ENCODE measurements around the gene MYOZ2.

The MYOZ2 gene

DNA sequence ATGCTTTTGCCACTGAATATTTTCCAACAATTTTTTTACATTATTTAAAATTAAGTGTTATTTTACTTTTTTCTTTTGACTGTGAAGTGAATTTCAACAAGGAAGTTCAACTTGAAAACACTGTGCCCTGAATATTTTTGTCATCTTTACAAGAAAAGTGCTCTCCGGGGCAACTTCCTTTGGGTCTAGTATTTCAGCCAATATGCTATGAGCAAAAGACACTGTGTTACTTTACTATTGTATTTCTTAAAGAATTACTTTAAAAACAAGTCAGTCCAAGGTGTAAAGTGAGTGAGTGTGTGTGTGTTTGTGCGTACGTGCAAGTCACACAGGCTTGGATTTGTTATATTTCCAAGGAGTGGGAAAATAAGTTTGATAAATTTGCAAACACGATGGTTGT lies 69.3 kb downstream of the MYOZ2 start:
- H3K27ac ChIP-seq (ENCODE audit: low read length): peak overlapping the region; percentile 59
- no peaks in the 10 kb centered on the region for H3K36me3 ChIP-seq (ENCODE audit: control insufficient read depth in 1 of 2, insufficient read depth in 2 of 2, low read length in 2 of 2)
- H3K4me1 ChIP-seq (ENCODE audit: control insufficient read depth in 1 of 2, insufficient read depth in 2 of 2, low read length in 2 of 2): peaks cover 3 to 4% of the 10 kb centered on the region in 2 donors
- H3K4me3 ChIP-seq (ENCODE audit: low read depth in 1 of 2, low read length in 2 of 2): no peak overlapping the region
- H3K27me3 ChIP-seq (ENCODE audit: low read depth, low read length): no peaks in the 10 kb centered on the region
- no peaks in the 10 kb centered on the region for H3K9me3 ChIP-seq (ENCODE audit: control insufficient read depth in 1 of 2, low read length in 2 of 2)

GRCh38 chr4:119205690-119206089 lies 70.1 kb downstream of the MYOZ2 start:
- Histone ChIP-seq H3K9me3 (ENCODE audit: control insufficient read depth in 1 of 2, low read length in 2 of 2) (no peaks in the 10 kb centered on the region), H3K36me3 (ENCODE audit: control insufficient read depth in 1 of 2, insufficient read depth in 2 of 2, low read length in 2 of 2) (no peaks in the 10 kb centered on the region), H3K27ac (ENCODE audit: low read length) (no peak overlapping the region), H3K4me3 (ENCODE audit: low read depth in 1 of 2, low read length in 2 of 2) (no peak overlapping the region), H3K27me3 (ENCODE audit: low read depth, low read length) (no peaks in the 10 kb centered on the region), H3K4me1 (ENCODE audit: control insufficient read depth in 1 of 2, insufficient read depth in 2 of 2, low read length in 2 of 2) (peaks cover 3 to 4% of the 10 kb centered on the region in 2 donors)

DNA sequence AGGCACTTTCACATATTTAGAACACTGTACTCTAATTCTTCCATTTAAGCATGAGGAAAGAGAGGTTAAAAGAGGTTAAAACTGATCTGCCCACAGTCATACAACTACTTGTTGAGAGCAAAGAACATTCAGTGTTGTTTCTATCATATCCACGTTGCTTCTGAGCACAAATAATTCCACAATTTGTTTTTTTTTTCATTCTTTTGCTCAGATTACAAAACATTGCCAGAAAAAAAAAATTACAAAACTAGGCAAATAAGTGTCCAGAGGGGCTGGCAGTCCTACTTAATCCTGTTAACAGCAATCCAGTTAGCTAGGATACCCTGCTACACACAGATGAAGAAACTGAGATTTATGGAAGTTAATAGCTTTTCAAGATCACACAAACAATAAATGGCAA lies 70.5 kb downstream of the MYOZ2 start:
- H3K27me3 ChIP-seq (ENCODE audit: low read depth, low read length): no peaks in the 10 kb centered on the region
- no peaks in the 10 kb centered on the region for H3K36me3 ChIP-seq (ENCODE audit: control insufficient read depth in 1 of 2, insufficient read depth in 2 of 2, low read length in 2 of 2)
- H3K27ac ChIP-seq (ENCODE audit: low read length): no peak overlapping the region
- H3K9me3 ChIP-seq (ENCODE audit: control insufficient read depth in 1 of 2, low read length in 2 of 2): no peaks in the 10 kb centered on the region
- peaks cover 3 to 4% of the 10 kb centered on the region in 2 donors for H3K4me1 ChIP-seq (ENCODE audit: control insufficient read depth in 1 of 2, insufficient read depth in 2 of 2, low read length in 2 of 2)
- no peak overlapping the region for H3K4me3 ChIP-seq (ENCODE audit: low read depth in 1 of 2, low read length in 2 of 2)

DNA sequence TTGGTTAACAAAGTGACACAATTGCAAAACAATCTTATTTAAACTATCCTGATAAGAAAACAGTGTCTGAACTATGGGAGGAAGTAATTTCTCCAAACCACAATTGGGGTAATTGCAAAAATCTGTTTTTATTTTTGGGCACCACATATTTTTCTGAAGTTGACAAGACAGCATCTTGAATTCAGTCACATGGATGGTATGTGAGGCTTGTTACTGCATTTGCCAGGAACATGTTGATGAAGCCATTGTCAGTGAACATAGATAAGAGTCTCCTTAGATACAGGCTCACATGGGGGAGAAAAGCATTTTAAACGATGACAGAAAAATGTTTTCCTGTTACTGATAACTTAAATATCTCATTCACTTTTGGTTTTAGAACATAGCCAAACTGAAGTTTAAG lies 71.4 kb downstream of the MYOZ2 start:
- H3K4me1 ChIP-seq (ENCODE audit: control insufficient read depth in 1 of 2, insufficient read depth in 2 of 2, low read length in 2 of 2): peaks cover 3 to 4% of the 10 kb centered on the region in 2 donors
- no peak overlapping the region for H3K4me3 ChIP-seq (ENCODE audit: low read depth in 1 of 2, low read length in 2 of 2)
- H3K36me3 ChIP-seq (ENCODE audit: control insufficient read depth in 1 of 2, insufficient read depth in 2 of 2, low read length in 2 of 2): no peaks in the 10 kb centered on the region
- no peak overlapping the region for H3K27ac ChIP-seq (ENCODE audit: low read length)
- H3K9me3 ChIP-seq (ENCODE audit: control insufficient read depth in 1 of 2, low read length in 2 of 2): no peaks in the 10 kb centered on the region
- H3K27me3 ChIP-seq (ENCODE audit: low read depth, low read length): no peaks in the 10 kb centered on the region

- H3K9me3 ChIP-seq (ENCODE audit: control insufficient read depth in 1 of 2, low read length in 2 of 2): no peaks in the 10 kb centered on the region
- H3K27ac ChIP-seq (ENCODE audit: low read length): peak overlapping the region; percentile 62
Measured at GRCh38 chr4:119209077-119209476, 73.4 kb downstream of the MYOZ2 start.

GRCh38 chr4:119209586-119209985 lies 74.0 kb downstream of the MYOZ2 start:
- Histone ChIP-seq H3K4me1 (ENCODE audit: control insufficient read depth in 1 of 2, insufficient read depth in 2 of 2, low read length in 2 of 2) (peaks cover 3 to 4% of the 10 kb centered on the region in 2 donors), H3K4me3 (ENCODE audit: low read depth in 1 of 2, low read length in 2 of 2) (no peak overlapping the region), H3K27me3 (ENCODE audit: low read depth, low read length) (no peaks in the 10 kb centered on the region), H3K27ac (ENCODE audit: low read length) (peak overlapping the region; percentile 62), H3K36me3 (ENCODE audit: control insufficient read depth in 1 of 2, insufficient read depth in 2 of 2, low read length in 2 of 2) (peaks cover 0 to 5% of the 10 kb centered on the region in 2 donors), H3K9me3 (ENCODE audit: control insufficient read depth in 1 of 2, low read length in 2 of 2) (no peaks in the 10 kb centered on the region)

More at GRCh38 chr4:119209077-119209476, 73.4 kb downstream of the MYOZ2 start:
- Histone ChIP-seq H3K4me1 (ENCODE audit: control insufficient read depth in 1 of 2, insufficient read depth in 2 of 2, low read length in 2 of 2) (peaks cover 3 to 4% of the 10 kb centered on the region in 2 donors), H3K4me3 (ENCODE audit: low read depth in 1 of 2, low read length in 2 of 2) (no peak overlapping the region), H3K36me3 (ENCODE audit: control insufficient read depth in 1 of 2, insufficient read depth in 2 of 2, low read length in 2 of 2) (peaks cover 0 to 5% of the 10 kb centered on the region in 2 donors), H3K27me3 (ENCODE audit: low read depth, low read length) (no peaks in the 10 kb centered on the region)

DNA sequence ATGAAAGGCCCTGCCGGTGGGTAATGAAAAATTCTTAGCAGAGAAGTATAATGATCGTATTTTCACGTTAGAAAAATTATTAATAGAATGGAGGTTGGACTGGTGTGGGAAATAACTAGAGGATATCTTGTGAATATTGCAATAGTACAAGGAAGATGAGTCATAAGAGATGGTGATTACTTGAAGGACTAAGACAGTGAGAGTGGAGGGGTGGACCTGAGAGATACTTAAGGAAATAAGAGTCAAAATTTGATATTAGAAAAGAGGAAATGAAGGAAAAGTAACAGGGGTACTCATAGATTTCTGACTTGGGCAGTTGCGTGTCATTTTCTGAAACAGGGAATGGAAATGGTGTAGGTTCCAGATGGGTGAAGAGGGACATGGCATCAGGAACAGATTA lies 75.1 kb downstream of the MYOZ2 start:
- H3K9me3 ChIP-seq (ENCODE audit: control insufficient read depth in 1 of 2, low read length in 2 of 2): no peaks in the 10 kb centered on the region
- no peak overlapping the region for H3K27ac ChIP-seq (ENCODE audit: low read length)
- H3K4me1 ChIP-seq (ENCODE audit: control insufficient read depth in 1 of 2, insufficient read depth in 2 of 2, low read length in 2 of 2): peaks cover 0 to 4% of the 10 kb centered on the region in 2 donors
- no peaks in the 10 kb centered on the region for H3K27me3 ChIP-seq (ENCODE audit: low read depth, low read length)
- peak overlapping the region in 1 of 2 donors; percentile 94 for H3K4me3 ChIP-seq (ENCODE audit: low read depth in 1 of 2, low read length in 2 of 2)
- H3K36me3 ChIP-seq (ENCODE audit: control insufficient read depth in 1 of 2, insufficient read depth in 2 of 2, low read length in 2 of 2): peaks cover 0 to 5% of the 10 kb centered on the region in 2 donors

DNA sequence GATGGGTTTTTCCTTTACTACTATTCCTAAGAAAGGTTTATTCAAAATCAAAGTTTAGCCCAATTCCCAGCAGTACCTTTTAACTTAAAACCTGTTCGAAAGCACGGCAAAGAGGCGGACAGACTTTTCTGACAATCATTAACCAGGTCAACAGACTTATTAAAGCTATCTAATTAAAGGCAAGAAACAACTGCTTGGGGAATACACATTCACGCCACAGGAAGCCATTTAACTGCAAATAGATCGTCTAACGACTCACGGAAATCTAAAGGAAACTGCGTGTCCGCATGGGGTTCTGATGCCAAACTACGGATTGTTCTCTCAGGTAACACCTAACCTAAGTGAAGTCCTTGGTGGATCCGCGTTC lies 76.2 kb downstream of the MYOZ2 start:
- H3K27ac ChIP-seq (ENCODE audit: low read length): peak overlapping the region; percentile 98
- H3K4me1 ChIP-seq (ENCODE audit: control insufficient read depth in 1 of 2, insufficient read depth in 2 of 2, low read length in 2 of 2): peaks cover 0 to 3% of the 10 kb centered on the region in 2 donors
- no peaks in the 10 kb centered on the region for H3K9me3 ChIP-seq (ENCODE audit: control insufficient read depth in 1 of 2, low read length in 2 of 2)
- H3K4me3 ChIP-seq (ENCODE audit: low read depth in 1 of 2, low read length in 2 of 2): peak overlapping the region; percentile 83 to 94
- no peaks in the 10 kb centered on the region for H3K27me3 ChIP-seq (ENCODE audit: low read depth, low read length)
- H3K36me3 ChIP-seq (ENCODE audit: control insufficient read depth in 1 of 2, insufficient read depth in 2 of 2, low read length in 2 of 2): peaks cover 0 to 5% of the 10 kb centered on the region in 2 donors

DNA sequence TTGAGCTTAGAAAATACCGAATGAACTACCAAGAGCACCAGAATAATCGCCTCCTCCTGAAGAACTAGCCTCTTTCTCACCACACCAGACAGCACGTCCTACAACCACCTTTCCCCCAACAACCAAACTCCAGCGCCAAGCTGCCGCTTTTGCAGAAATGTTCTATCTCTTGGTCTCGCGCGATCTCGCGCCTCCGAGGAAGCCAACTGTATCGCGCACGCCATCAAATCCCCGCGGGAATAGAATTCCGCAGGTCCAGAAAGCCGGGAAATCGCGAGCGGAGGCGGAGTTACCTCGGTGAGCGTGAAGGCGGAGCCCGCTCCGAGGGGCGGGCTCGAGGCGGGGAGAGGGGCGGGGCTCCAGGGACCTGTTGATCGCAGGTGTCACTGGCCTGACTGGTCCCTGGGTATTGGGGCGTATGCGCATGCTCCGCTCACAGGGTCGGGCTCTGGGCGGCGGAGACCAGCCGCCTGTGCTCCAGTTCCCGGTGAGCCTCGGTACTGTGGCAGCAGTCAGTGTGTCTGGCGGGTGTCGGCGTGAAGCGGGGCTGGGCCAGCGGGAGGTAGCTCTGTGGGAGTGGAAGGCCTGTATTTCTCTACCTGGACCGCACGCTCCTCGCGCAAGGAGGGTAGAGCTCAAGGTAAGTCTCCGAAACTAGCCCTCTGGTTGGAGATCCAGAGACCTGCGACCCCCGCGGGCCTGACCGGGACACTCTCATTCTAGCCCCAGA lies 76.8 kb downstream of the MYOZ2 start, which contains the start of gene USP53:
USP53 (plus strand) TSS at position 480 of the 730 bp plus-strand sequence. CDS start 27,047 bp downstream, outside the sequence.
- Histone ChIP-seq H3K4me1 (ENCODE audit: control insufficient read depth in 1 of 2, insufficient read depth in 2 of 2, low read length in 2 of 2) (no peaks in the 10 kb centered on the region), H3K27ac (ENCODE audit: low read length) (peak within 1 kb of the TSS; percentile 98), H3K27me3 (ENCODE audit: low read depth, low read length) (no peaks in the 10 kb centered on the region), H3K9me3 (ENCODE audit: control insufficient read depth in 1 of 2, low read length in 2 of 2) (no peaks in the 10 kb centered on the region), H3K36me3 (ENCODE audit: control insufficient read depth in 1 of 2, insufficient read depth in 2 of 2, low read length in 2 of 2) (peaks cover 0 to 5% of the 10 kb centered on the region in 2 donors), H3K4me3 (ENCODE audit: low read depth in 1 of 2, low read length in 2 of 2) (peak within 1 kb of the TSS; percentile 83 to 94)

DNA sequence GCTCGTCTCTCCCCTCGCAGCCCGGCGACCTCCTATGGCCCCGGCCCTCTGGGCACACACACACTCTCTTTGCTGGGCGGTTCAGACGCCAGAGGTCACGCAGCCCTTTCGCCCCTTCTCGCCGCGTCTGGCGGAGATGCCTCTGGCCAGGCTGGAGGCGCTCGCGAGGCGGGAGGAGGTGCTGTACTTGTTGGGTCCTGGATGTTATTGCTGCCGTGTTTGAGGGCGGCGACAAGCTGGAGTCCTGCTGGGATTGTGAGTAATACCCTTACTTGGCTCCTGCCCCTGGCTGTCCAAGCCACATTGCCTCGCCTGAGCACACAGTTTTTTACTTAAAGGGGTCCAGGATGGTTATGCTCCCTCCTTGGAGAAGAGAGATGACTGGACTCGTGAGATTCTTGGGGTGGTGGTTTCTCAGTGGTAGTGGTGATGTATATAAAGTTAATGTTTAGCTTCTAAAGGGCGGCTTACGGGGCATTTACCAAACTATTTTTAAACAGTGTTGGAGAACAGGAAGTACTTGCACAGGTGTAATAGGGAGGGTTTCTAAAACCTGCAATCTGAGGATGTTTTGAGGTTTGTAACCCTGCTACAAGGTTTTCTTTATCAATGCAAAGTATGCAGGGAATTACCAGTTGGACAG lies 77.5 kb downstream of the MYOZ2 start:
- no peaks in the 10 kb centered on the region for H3K9me3 ChIP-seq (ENCODE audit: control insufficient read depth in 1 of 2, low read length in 2 of 2)
- H3K27ac ChIP-seq (ENCODE audit: low read length): peak overlapping the region; percentile 98
- H3K36me3 ChIP-seq (ENCODE audit: control insufficient read depth in 1 of 2, insufficient read depth in 2 of 2, low read length in 2 of 2): peaks cover 0 to 8% of the 10 kb centered on the region in 2 donors
- no peaks in the 10 kb centered on the region for H3K4me1 ChIP-seq (ENCODE audit: control insufficient read depth in 1 of 2, insufficient read depth in 2 of 2, low read length in 2 of 2)
- no peaks in the 10 kb centered on the region for H3K27me3 ChIP-seq (ENCODE audit: low read depth, low read length)
- H3K4me3 ChIP-seq (ENCODE audit: low read depth in 1 of 2, low read length in 2 of 2): peak overlapping the region; percentile 83 to 94

DNA sequence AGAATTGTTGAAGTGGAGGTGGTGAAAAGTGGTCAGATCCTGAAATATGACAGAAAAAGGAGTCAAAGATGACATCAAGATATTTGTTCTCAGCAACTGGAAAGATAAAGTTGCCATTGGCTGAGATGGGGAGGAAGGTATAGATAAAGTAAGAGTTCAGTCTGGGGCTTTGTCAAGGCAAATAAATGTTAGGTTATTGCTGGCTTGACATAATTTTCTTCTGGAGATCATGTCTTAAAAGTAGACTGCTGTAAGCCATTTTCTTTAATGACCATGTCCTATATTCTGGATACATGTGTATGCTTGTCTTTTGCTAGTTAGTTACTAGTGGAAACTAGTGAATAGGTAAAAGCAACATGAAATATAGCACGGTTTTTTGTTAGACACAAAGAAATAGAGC lies 82.5 kb downstream of the MYOZ2 start:
- no peaks in the 10 kb centered on the region for H3K27me3 ChIP-seq (ENCODE audit: low read depth, low read length)
- H3K27ac ChIP-seq (ENCODE audit: low read length): no peak overlapping the region
- no peaks in the 10 kb centered on the region for H3K4me1 ChIP-seq (ENCODE audit: control insufficient read depth in 1 of 2, insufficient read depth in 2 of 2, low read length in 2 of 2)
- no peak overlapping the region for H3K4me3 ChIP-seq (ENCODE audit: low read depth in 1 of 2, low read length in 2 of 2)
- no peaks in the 10 kb centered on the region for H3K9me3 ChIP-seq (ENCODE audit: control insufficient read depth in 1 of 2, low read length in 2 of 2)
- H3K36me3 ChIP-seq (ENCODE audit: control insufficient read depth in 1 of 2, insufficient read depth in 2 of 2, low read length in 2 of 2): peaks cover 3 to 10% of the 10 kb centered on the region in 2 donors
